HL-60/S4 treated with phorbol 12-myristate 13-acetate at 8.2 ng/mL for 4 days and 3 days (cell line): ENCODE data around the gene FMNL3.

Source experiments
- in situ Hi-C: fragments of 300-500 bp; cut with MboI; formaldehyde crosslinking; loops from 2 replicates; pipeline ENCODE4 v1.15.0; 2022; ENCODE audit warnings: low sequenced_read_pairs

FMNL3 gene

DNA sequence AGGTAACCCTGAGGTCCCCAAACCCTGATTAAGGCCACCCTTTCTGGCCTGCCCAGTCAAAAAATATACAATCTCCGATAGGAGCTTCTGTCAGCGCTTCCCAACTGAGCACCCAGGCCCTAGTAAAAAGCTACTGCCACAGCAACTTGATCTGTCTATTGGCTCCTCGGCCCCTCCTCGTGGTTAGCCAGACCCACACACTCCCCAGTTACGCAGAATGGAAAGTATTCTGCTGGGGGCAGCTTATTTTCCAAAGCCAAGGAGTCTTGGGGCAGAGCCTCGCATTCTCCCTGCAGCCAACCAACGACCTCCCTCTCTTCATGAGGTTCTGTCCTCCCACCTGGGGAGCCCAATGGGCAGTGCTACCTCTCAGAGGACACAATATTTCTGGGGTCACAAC lies 32.1 kb downstream of the FMNL3 start:
- in situ Hi-C loops = no loop called here

DNA sequence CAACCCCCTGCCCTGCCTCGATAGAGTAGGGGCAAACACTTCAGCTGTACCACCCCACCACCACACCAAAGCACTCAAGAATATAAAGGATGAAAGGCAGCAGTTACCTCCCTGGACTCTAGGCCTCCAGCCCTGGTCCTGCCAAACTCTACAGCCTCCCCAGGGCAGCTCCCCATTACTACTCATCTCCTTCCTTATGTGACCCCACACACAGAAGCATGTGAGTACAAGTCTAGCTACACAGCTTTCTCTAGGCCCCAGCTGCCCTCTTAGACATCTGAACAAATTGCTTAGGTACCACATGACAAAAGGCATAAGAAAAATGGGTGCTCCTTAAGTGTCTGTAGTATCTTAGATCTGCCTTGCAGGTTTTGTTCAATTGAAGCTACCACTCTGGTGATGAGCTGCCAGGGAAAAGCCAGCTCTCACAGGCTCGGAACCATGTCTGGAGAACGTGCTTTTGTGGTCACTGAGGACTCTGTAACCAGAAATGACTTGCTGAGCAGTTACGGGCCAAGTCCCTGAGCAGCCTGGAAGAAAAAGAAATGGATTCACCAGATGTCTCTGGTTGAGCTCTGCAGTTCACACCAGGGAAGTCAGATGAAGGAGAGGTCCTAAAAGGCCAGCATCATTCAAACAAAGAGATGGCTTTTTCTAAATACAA lies 32.8 kb downstream of the FMNL3 start:
- in situ Hi-C loops = no loop called here

DNA sequence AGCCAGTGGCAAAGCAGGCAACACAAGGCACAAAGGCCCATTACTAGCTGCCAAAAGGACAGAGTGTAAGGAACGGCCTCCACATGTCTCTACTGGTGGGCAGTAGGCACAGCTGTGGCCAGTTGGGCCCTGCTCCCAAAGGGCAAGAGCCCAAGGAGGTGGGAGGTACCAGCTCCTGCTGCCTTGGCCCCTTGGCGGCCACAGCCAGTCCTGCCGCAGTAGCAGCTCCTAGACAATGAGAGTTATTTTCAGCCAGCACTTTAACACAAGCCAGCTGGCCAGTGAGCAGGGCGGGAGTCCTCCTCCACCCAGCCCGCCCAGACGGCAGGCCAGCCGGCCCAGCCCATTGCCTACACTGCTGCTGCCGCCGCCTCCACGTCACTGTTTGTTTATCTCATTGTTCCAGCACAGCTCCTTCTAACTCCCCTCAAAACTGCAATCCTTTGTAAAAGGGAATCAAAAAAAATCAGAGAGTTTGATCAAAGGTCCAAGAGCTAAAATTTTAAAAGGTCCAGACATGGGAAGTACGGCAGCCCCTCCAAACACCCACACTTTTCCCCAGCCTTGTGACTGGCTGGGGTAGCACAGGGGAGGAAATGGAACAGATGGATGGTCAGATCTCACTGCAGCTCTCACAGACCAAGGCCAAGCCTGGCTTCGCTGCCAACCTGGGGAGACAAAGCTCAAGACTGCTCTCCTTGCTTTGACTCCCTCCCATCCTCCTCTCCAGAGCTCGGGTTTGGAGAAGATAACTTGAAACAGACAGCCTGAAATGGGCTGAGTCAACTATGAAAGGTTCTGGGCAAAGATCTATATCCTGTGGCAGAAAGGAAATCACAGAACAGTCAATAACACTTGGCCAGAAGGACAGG lies 33.5 kb downstream of the FMNL3 start:
- in situ Hi-C loops = no loop called here

DNA sequence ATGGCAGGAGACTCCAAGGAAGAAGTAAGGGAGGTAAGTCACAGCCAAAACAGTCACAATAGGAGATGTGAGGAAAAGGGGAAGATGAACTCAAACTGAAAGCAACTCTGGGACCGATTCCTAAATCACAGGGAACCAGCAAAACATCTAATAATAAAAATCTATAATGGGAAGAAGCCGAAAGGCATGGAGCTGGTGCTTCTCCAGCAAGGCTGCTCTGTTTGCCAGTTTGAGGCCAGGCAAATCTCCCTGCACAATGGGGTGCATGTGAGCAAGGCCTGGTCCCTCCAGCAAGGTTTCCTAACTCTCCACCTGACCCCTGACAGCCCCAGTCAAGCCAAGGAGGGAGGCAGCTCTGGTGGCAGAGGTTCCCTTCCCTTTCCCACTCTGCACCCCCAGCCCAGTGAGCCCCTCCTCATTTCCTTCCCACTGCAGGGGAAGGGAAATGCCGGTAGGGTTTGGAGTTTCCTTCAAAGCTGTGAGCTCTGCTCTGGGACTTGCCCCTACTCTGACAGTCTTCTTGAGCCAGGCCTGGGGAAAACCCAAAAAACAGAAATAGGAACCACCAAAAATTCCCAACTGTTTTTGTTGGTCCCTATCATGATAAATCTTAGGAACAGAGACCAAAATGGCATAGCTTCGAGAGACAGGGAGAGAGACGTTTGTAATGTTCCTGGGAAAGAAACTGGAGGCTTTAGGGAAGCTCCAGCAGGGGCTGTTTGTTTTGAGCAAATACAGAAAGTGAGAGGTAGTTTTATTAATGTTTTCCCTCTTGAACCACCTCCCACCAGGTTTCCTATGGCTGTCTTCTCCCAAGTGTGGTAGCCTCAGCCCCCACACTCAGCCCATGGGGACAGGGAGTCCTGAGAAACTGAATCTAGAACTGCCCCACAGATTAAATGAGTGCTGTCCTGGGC lies 34.6 kb downstream of the FMNL3 start:
- in situ Hi-C loops = no loop called here

DNA sequence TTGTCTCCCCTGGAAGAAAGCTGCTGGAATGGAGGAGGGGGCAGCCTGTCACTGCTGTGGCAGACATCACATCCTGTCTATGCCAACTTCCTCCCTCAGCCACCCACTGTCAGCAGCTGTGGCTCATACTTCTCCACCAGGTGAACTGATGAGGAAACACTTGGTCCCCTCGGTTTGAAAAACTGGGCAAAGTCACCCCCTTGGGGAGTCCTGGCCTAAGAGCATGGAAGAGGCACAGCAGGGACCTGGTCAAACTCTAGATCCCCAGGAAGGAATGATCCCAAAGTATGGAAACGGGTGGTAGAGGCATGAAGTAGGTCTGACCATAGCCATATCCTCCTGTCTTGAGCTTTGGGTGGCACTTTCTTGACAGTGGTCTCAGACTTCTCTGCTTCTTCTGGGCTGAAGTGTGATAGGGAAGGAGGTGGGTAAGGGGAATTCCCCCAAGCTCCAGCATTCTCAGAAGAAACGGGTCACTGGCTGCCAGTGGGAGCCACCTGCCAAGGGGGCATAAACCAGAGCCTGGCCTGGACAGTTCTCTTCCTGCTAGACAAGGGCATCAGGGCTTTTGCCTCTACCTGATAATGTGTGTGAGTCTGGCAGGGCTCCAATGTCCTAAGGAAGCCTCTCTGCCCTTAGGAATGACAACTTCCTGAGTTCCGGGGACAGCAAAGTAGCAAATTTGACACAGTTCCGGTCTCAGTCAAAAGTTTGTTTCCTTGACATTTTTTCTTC lies 36.0 kb downstream of the FMNL3 start:
- in situ Hi-C loops = no loop called here

DNA sequence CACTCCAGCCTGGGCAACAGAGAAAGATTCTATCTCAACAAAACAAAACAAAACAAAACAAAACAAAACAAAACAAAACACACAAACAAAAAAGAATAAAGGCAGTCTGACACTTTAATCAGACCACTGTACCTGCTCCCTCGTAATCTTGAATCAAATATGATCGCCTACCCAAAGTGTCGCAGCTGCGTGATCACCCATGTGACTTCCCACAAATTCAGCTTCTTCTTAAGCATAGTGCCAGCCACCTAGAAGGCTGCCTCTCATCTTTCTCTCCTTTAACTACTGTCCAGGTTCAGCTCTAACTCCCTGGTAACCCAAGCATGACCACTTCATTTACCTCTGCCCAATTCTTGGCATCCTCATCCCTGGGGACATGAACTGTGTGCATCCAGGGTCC lies 37.4 kb downstream of the FMNL3 start:
- in situ Hi-C loops = no loop called here

DNA sequence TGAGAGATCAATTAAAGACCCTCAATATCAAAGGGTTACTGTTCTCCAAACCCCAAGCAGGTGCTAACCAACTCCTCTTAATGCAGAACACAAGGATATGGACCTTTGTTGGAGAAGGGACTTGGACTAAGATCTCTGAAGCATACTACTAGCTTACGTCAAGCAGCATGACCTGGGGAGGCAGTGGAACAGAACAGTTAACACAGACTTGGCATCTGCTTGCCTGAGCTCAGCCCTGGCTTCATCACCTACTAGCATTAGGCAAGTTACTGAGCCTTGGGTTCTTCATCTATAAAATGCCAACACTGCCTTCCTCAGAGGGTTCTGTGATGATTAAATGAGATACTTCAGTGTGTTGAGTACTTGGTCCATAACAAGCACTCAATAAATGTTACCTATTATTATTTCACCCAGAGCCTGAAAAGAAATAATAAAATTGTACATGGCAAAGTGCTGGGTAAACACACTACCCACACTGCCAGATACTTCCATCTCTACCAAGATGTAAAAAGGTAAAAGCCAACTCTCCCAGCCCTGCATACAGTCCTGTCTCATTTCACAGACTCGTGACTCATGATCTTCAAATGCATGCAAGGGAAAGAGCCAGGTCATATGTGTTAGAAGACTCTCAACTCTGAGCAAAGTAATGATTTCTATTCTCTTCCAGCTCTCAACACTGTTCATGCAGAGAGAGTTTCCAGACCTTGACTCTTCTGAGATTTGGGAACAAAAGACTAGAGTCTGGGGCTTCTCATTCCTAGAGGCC lies 39.7 kb downstream of the FMNL3 start:
- in situ Hi-C loops = no loop called here

DNA sequence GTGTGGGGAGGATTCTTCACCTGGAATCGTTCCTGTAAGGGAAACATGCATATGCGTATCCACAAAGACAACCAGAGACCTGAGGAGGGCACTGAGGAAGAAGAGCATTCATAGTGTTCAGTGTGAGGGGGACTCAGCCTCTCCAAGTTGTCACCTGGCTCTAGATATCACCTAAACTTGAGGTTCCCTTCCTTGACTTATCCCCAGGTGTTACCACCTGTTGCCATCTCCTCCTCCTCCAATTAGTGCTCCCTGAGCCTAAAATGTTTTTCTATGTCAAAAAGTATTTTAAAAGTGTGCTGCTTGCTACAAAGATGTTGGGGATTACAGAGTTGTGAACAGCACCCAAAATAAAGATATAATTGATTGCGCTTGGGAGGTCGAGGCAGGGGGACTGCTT lies 41.0 kb downstream of the FMNL3 start:
- in situ Hi-C loops = no loop called here

DNA sequence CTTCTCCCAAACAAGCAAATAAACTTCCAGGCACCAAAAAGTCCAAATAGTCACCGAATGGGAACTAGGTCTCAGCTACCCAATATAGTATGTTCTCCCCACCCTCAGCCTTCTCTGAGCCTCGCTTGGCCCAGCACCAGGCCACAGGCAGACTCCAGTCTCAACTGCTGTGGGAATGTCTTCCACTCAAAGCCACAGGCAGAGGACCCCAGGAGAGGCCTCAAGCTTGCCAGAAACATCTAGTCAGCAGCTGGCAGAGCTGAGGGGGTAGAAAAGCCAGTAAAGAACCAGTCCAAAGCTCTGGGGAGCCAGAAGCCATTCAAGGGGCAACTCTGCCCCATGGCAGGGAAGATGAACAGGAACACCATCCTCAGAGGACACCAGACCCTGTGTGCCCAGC lies 41.8 kb downstream of the FMNL3 start:
- in situ Hi-C loops = no loop called here

DNA sequence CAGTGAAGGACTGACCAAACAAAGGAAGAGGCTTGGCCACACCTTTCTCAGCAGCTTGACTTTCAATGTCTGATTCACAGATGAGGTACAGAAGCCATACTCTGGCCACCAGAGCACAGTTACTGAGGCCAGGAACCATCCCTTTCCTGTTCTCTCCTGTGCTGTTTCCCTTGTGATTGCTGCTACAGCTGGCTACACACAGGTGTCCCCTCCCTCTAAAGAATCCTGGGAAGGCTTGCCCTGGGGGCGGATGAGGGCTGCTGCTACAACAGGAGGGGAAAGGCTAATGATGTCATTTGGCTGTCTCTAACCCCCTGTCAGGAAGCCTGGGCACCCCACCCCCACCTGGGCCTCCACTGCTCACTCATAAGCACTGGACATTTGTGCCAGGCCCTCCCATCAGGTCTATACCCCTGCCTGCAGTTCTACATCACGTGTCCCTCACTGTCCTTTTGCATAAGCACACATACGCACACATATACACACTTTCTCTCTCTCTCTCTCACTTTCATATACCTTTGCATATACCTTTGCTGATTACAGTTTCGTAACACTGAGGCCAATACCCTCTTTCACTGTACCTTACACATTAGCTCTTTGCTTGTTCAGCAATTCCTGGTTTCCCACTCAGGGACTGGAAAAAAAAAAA lies 42.5 kb downstream of the FMNL3 start:
- in situ Hi-C loops = no loop called here

DNA sequence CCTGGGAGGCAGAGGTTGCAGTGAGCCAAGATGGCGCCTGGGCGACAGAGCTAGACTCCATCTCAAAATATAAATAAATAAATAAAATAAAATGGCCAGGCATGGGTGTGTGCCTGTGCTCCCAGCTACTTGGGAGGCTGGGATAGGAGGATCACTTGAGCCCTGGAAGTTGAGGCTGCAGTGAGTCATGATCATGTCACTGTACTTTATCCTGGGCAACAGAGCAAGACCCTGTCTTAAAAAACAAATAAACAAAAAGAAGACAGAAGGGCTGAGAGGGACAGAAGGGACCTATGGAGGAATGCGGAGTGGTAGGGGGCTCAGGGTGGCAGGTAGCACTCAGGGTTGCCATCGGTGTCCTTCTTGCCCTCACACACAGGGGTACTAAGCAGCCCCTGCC lies 43.0 kb downstream of the FMNL3 start:
- in situ Hi-C loops = no loop called here

DNA sequence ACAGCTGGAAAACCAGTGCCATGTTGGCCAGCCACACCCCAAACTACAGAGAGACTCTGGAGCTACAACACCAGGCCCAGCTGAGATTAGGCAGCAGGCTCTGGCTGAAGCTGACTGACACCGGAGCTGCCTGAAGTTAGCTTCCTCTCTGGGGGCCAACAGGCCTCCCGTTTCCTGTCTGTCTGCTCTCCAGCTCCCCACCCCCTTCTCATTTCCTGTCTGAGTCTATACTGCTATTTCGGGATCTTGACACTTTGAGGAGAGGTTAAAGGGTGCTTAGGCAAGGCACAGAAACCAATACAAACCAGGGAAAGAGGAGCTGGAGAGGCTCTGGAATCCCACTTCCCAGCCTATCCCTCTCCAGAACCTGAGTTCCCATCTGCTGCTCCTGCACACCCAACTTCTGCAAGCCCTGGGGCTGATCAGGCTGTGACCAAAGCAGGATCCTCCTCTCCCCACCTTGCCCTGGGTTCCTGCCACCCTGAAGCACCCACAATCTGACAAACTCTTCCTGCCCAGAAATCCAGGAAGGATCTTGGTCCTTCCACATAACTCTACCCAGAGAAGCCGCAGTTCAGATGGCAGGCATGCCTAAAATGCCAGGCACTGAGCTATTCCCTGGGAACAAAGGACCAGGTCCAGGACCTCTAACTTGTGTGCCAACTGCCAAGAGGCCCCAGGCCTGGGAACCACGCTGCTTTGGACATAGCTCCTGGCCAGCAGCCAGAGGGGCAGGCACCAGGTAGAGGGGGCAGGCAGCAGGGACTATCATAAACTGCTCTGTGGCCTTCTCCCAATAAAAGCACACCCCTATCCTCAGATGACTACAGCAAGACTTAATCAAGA lies 44.0 kb downstream of the FMNL3 start:
- in situ Hi-C loops = no loop called here

DNA sequence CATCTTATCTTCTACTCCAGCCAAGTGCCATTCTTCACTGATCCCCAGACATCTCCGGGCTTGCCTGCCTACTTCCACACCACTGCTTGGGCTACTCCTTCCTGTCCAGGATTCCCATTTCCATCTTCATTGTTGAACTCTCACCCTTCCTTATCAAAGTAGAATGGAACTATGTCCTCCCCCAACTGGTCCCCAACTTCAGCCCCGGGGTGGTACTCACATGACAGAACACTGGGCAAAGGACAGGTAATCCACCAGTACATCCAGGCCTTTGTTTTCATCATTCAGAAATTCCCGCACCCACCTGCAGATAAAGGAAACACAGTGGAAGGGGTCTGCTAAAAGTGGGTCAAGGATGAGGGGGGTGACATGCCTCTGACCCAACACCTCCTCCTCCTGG lies 45.5 kb downstream of the FMNL3 start:
- in situ Hi-C loops = no loop called here

DNA sequence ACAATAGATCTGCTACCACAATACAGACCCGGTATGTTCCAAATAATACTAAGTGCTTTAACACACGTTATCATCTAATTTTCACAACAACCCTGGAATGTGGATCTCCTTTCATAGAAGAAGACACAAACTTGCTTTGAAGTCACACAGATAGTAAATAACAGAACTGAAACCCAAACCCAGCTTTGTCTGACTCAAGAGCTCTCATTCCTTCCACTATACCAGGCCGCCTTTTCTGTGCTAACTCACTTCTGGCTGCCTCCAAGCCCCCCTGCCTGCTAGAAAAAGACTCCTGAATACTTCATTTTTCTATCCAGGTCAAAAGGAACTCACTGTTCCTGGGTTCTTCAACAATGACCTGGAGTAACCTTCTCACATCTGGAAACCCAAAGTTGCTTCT lies 46.0 kb downstream of the FMNL3 start:
- in situ Hi-C loops = no loop called here

DNA sequence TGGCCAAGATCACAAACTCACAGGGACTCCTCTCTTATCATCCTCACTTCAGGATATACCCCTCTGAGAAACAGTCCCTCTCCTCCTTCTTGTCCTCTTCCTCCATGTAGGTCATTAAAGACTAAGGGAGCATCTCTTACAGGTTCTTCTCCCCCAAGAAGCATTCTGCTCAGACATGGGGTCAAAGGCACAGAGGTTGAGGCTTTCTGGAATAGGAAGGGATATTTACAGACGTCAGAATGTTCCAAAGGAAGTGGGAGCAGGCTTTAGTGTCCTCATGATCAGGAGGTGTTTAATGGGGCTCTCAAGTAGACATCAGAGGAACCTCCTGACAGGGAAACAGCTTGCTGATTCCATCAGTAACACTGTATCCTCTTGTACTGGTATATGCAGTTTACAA lies 47.5 kb downstream of the FMNL3 start:
- in situ Hi-C loops = no loop called here

DNA sequence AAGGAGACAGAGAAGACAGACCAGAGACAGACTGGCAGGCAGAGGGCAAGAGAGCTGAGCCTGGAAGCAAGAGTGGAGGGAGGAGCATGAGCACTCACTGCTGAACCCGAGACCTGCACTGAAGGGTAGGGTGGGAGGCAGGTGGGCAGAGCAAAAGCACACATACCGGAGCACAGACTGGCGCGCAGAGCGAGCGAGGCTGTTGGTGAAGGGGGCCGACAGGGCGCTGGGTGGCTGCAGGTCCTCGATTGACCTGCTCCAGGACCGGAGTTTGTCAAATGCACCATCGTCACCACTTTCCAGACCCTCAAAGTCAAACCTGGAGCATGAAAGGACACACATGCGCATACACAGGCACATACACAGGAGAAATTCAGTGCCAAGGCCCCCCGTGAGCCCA lies 48.9 kb downstream of the FMNL3 start:
- in situ Hi-C loops = no loop called here

DNA sequence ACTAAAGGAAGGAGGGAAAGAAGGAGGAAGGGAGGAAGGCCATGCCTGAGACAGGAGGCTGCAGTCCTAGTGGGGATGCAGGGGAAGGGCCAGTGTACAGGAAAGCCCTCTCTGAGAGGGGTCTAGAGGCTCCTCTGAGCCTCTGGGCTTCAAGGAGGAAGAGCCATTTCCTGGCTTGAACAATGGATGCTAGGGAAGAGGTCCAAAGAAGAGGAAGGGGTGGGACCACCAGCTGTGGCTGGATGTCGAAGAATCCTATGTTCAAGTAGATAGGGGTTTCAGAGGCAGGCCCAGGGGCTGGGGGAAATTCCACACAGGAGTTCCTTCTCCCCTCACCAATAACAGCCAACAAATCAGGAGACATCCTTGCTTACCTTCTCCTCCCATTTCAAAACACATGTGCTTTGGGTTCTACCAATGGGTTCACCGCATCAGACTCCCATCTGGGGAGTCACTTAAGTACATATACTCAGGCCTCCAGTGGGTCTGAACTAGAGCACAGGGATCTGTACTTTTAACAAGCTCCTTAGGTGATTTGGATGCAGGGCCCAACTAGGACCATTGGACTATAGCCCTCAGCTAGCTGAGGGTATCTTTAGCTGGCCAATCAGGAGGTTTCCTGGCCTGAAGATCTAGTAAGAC lies 51.5 kb downstream of the FMNL3 start:
- in situ Hi-C loops = no loop called here

DNA sequence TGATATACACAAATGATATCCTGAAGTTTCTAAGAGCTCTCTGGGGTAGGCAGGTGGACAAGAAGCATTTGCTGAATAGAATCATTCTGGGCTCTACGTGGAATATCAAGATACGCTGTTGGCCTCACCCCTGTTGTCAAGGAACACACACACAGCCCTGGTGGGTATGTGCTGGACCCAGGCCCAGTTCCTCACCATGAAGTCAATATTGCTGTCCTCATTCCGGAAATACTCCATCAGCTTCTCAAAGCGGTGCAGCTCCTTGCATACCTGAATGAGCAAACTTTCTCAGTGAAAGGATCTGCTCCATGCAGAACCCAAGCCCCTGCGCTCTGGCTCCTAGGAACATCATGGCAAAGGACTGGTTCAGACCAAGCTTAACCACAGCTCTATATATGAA lies 52.5 kb downstream of the FMNL3 start:
- in situ Hi-C loops = no loop called here
